Stimulated activated CD4-positive, alpha-beta T cell treated with anti-CD3 and anti-CD28 coated beads, TNF-alpha, amount 100 ng/mL, for 24 hours (primary cell): ENCODE data around the gene FGF16.
"Not testable (repeated sequence)": the region's sequence is repeated elsewhere in the genome, so short reads cannot be mapped to it uniquely, and the experiment has no call there.

Experiments
- DNase-seq, 3 experiments: peaks; one replicate each; pipeline ENCODE4 v3.0.0-alpha.2; 2020; ENCODE audit warnings: low read depth in 3 of 3

FGF16 gene

DNA sequence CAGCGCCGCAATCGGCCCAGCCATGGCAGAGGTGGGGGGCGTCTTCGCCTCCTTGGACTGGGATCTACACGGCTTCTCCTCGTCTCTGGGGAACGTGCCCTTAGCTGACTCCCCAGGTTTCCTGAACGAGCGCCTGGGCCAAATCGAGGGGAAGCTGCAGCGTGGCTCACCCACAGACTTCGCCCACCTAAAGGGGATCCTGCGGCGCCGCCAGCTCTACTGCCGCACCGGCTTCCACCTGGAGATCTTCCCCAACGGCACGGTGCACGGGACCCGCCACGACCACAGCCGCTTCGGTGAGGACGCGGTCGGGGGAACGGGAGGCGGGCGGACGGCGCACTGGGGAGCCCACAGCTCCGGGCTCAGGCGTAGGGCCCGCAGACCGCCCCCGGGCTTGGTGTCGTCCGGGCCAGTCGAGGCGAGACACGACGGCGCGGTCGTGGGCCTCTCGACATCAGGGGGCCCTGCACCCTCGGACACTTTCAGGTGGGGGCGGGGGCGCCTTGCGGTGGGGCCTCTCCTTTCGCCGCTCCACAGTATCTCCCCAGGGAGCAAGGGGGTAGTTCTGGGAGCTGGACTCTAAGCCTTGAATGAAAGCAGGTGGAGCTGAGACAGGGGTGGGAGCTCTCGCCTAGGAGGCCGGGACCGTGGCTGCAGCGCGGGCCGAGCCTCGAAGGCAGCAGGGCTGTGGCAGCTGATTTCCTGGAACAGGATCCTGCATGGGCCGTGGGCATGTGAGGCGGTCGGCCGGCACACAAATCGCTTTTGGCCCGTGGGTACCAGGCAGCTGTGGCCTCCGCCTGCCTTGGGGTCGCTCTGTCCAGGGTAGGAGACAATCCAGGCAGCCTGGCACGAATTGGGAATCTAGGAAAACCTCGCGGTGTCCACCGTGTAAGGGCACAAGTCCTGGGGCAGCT, 722 bp downstream of the FGF16 start:
- DNase-seq, result no peak

GRCh38 chrX:77450415-77450814, 3.2 kb downstream of the FGF16 start:
- DNase-seq, result no peak

DNA sequence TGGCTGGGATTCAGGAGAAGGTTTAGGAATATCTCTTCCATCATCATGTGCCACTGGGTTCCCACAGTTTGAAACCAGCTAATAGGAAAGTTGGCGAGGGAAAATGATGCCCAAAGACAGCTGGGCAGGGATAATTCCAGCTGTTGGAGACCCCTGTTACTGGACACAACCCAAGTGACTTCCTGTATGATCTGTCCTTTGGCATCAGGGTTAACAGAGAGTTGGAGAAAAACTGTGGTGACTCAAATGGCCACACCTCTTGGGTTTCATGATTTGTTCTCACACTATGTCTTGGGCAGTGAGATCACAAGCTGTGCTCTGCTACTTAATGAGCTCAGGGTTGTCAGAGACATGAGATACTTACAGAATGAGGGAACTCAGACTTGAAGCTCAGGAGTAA, 3.8 kb downstream of the FGF16 start:
- no peak for DNase-seq

DNA sequence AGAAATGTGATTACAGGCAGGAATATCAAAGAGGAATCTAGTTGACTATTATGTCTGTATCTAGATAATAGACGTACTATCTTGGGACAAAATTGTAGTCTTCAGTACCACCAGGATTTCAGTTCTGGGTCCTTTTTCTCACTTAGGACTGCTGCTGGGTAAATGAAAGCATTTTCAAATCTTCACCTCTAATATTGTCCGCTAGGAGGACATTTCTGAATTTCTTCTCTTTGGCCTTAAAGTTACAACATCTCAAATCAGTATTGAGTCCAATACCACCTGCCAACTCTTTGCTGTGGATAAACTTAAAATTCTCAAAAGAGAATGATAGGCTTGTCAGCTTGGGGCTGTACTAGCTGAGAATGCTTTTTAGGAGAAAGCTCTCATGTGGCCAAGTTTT, 6.0 kb downstream of the FGF16 start:
- DNase-seq, result no peak

DNA sequence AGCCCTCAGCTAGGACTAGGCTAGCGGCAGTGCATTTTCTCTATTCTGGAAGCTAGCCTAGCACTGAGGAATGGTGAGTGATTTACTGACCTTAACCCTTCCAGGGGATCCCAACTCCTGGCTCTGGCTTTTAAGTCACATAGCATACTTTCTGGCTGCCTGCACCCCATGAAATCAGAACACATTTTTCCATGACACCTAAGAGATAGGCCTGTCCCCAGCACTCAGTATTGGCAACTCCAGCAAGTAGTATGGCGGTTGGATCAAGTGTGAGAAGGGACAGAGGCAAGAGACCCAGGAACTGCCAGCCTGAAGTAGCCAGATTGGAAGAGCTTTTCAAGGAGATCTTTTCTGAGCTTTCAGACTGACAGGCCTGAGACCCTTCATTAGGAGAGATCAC, 8.2 kb downstream of the FGF16 start:
- DNase-seq, result no peak

GRCh38 chrX:77484045-77484444, 36.9 kb downstream of the FGF16 start:
- no peak for DNase-seq

DNA sequence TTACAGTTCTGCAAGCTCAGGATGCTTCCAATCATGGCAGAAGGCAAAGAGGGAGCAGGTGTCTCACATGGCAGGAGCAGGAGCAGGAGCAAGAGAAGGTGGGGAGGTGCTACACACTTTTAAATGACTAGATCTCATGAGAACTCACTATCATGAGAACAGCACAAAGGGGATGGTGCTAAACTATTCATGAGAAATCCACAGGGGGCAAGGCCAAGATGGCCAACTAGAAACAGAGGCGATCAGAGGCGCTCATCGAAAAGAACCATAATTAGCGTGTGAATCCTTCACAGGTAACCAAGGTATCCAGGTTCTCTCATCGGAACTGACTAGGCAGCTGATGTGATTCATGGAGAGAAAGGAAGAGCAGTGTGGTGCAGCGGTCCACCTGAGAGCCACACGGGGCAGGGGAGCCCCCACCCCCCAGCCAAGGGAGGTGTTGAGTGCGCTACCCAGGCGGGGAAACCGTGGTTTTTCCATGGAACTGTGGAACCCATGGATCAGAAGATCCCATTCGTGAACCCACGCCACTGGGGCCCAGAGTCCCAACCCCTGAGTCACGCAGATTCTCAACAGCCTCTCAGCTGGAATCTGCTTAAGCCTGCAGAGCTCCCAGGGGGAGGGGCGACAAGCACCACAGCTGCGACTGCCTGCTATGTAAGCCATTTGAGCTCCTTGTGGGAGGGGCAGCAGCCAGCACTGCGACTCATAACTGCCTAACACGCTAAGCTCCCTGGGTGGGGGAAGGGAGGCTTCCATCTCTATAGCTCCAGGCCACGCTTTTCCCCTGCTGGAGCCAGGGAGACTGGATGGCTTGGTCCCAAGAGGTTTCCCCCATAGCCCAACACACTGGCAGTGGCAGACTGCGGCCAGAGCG, 46.7 kb downstream of the FGF16 start:
- no peak for DNase-seq

DNA sequence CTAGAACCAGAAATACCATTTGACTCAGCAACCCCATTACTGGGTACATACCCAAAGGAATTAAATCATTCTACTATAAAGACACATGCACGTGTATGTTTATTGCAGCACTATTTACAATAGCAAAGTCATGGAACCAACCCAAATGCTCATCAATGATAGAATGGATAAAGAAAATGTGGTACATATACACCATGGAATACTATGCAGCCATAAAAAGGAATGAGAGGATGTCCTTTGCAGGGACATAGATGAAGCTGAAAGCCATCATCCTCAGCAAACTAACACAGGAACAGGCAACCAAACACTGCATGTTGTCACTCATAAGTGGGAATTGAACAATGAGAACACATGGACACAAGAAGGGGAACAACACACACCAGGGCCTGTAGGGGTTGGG, 53.0 kb downstream of the FGF16 start:
- not testable (repeated sequence) for DNase-seq

GRCh38 chrX:77502951-77503525, 55.8 kb downstream of the FGF16 start:
- no peak for DNase-seq

- no peak for DNase-seq
These were observed 58.0 kb downstream of the FGF16 start for GRCh38 chrX:77505227-77505626.
